Mesothelial cell of epicardium (in vitro differentiated cells): Measurements from ENCODE around the gene NAA40. TPM values are rescaled to one million over a fixed set of nuclear protein-coding genes. Genes with fewer than 3 reads are reported as not detected.
A peak's percentile ranks its signal among the peaks of the same experiment; 100 is the strongest.

ENCODE experiments used
- DNase-seq, 2 experiments: peaks; one replicate each; pipeline ENCODE4 v3.0.0; 2021; ENCODE audit warnings: low spot score in 2 of 2; ENCODE audit not compliant: unreplicated experiment in 2 of 2
- H3K27ac Mint-ChIP-seq: 2 replicates; pipeline ENCODE4 v1.8.0; 2021; ENCODE audit warnings: mixed read lengths
- H3K27me3 Mint-ChIP-seq: 2 replicates; pipeline ENCODE4 v1.8.0; 2021; ENCODE audit warnings: low read depth, mixed read lengths
- H3K36me3 Mint-ChIP-seq: 2 replicates; pipeline ENCODE4 v1.8.0; 2021; ENCODE audit warnings: mixed read lengths
- H3K4me1 Mint-ChIP-seq: 2 replicates; pipeline ENCODE4 v1.8.0; 2021; ENCODE audit warnings: mixed read lengths
- H3K4me3 Mint-ChIP-seq: 2 replicates; pipeline ENCODE4 v1.8.0; 2021; ENCODE audit warnings: mild to moderate bottlenecking, moderate library complexity, mixed read lengths
- H3K9me3 Mint-ChIP-seq: 2 replicates; pipeline ENCODE4 v1.8.0; 2021; ENCODE audit warnings: mixed read lengths
- CTCF ChIP-seq: fragments of 200-600 bp; sonication (generic); IDR thresholded peaks from one replicate; pipeline ENCODE4 v1.5.0; 2021; ENCODE audit warnings: antibody characterized with exemption; ENCODE audit not compliant: unreplicated experiment
- total RNA-seq: library from RNA; stranded (reverse); gene quantifications from 3 replicates; pipeline ENCODE4 v1.2.1, GENCODE V29; 2021

Gene NAA40
- total RNA-seq, 1 donor from 2014 or later = 50.7 TPM

- no peak for DNase-seq
- H3K36me3 Mint-ChIP-seq = no peaks in the 10 kb centered on the region
- no peaks in the 10 kb centered on the region for H3K9me3 Mint-ChIP-seq
- peaks cover 55% of the 10 kb centered on the region for H3K4me1 Mint-ChIP-seq
- no peak for TF ChIP-seq CTCF
- H3K27me3 Mint-ChIP-seq = peaks cover 25% of the 10 kb centered on the region
- peak overlapping the region; percentile 67 for H3K27ac Mint-ChIP-seq
- no peak overlapping the region for H3K4me3 Mint-ChIP-seq
These were observed 65.2 kb downstream of the NAA40 start for GRCh38 chr11:64003807-64004589.

GRCh38 chr11:64004590-64004984 lies 65.8 kb downstream of the NAA40 start:
- Mint-ChIP-seq H3K27ac (no peak overlapping the region), H3K4me3 (no peak overlapping the region), H3K9me3 (no peaks in the 10 kb centered on the region), H3K27me3 (peaks cover 25% of the 10 kb centered on the region), H3K36me3 (no peaks in the 10 kb centered on the region), H3K4me1 (peaks cover 59% of the 10 kb centered on the region)
- DNase-seq = no peak
- TF ChIP-seq CTCF = no peak

GRCh38 chr11:64005691-64006090 lies 66.9 kb downstream of the NAA40 start:
- no peak overlapping the region for H3K4me3 Mint-ChIP-seq
- H3K27me3 Mint-ChIP-seq = peaks cover 25% of the 10 kb centered on the region

GRCh38 chr11:64006398-64006797 lies 67.6 kb downstream of the NAA40 start:
- Mint-ChIP-seq H3K27me3 (peaks cover 25% of the 10 kb centered on the region), H3K4me3 (peak overlapping the region; percentile 6), H3K36me3 (no peaks in the 10 kb centered on the region), H3K27ac (no peak overlapping the region), H3K4me1 (peaks cover 53% of the 10 kb centered on the region), H3K9me3 (no peaks in the 10 kb centered on the region)
- TF ChIP-seq CTCF = no peak
- no peak for DNase-seq

More at GRCh38 chr11:64005691-64006090, 66.9 kb downstream of the NAA40 start:
- TF ChIP-seq CTCF = no peak
- no peak for DNase-seq
- Mint-ChIP-seq H3K9me3 (no peaks in the 10 kb centered on the region), H3K27ac (no peak overlapping the region), H3K4me1 (peaks cover 55% of the 10 kb centered on the region), H3K36me3 (no peaks in the 10 kb centered on the region)

Other genes with a start within 250 kb of the NAA40 start
- gene ZFTA, start 170.2 kb upstream of the NAA40 start, total RNA-seq = 56.8 to 62.1 TPM (median 58.5 TPM) in 3 replicates
- 55.5 to 63.7 TPM (median 60.1 TPM) in 3 replicates for gene SPINDOC, start 125.5 kb upstream of the NAA40 start, total RNA-seq
- gene MARK2, start 99.9 kb upstream of the NAA40 start, total RNA-seq = 48.8 to 51.5 TPM (median 51.2 TPM) in 3 replicates
- 28.6 to 33.7 TPM (median 30.6 TPM) in 3 replicates for gene RCOR2, start 21.8 kb upstream of the NAA40 start, total RNA-seq
- gene COX8A, start 35.6 kb downstream of the NAA40 start, total RNA-seq = 169 to 178 TPM (median 177 TPM) in 3 replicates
- gene OTUB1, start 47.4 kb downstream of the NAA40 start, total RNA-seq = 98.0 to 99.7 TPM (median 98.7 TPM) in 3 replicates
- gene FLRT1, start 96.9 kb downstream of the NAA40 start, total RNA-seq = 7.1 to 7.9 TPM (median 7.3 TPM) in 3 replicates
- 39.0 to 44.0 TPM (median 39.4 TPM) in 3 replicates for gene MACROD1, start 227.1 kb downstream of the NAA40 start, total RNA-seq
- gene STIP1, start 247.2 kb downstream of the NAA40 start, total RNA-seq = 127 to 133 TPM (median 131 TPM) in 3 replicates